HEK293 (cell line): Measurements from ENCODE around the gene ABLIM2.

Source experiments
- CTCF ChIA-PET: fragments of 350-600 bp; formaldehyde crosslinking; extraction: SDS; loops from one replicate; lab custom pipeline; 2021; ENCODE audit warnings: antibody characterized with exemption; lab: Yijun Ruan, JAX
- POLR2A ChIA-PET: fragments of 300-600 bp; formaldehyde crosslinking; extraction: SDS; loops from one replicate; lab custom pipeline; 2020; ENCODE audit warnings: antibody characterized with exemption, inconsistent platforms; lab: Yijun Ruan, JAX
- H3K27ac ChIP-seq: fragments of 200-500 bp; sonication (Bioruptor generic); 2 replicates; pipeline ENCODE4 v1.5.1; 2014; ENCODE audit warnings: low read depth, low read length, control low read depth, inconsistent platforms; ENCODE audit errors: extremely low read depth
- H3K36me3 ChIP-seq, 2 experiments: fragments of 200-500 bp in 1 of 2; sonication (Bioruptor generic) in 1 of 2; 1 replicate in 1 of 2; 2 replicates in 1 of 2; pipeline ENCODE4 v1.5.1; 2014 to 2017; ENCODE audit warnings: inconsistent platforms in 2 of 2, low read length in 2 of 2; ENCODE audit not compliant: control insufficient read depth in 2 of 2, insufficient read depth in 1 of 2
- H3K4me1 ChIP-seq: fragments of 200-500 bp; sonication (Bioruptor generic); 2 replicates; pipeline ENCODE4 v1.5.1; 2014; ENCODE audit warnings: mild to moderate bottlenecking, low read length, inconsistent platforms; ENCODE audit not compliant: control insufficient read depth, insufficient read depth
- H3K4me3 ChIP-seq: 2 replicates; pipeline ENCODE4 v1.5.1; 2011; ENCODE audit warnings: low read depth, mild to moderate bottlenecking, control low read depth, low read length, moderate library complexity
- H3K9me3 ChIP-seq: fragments of 200-500 bp; sonication (Bioruptor generic); 2 replicates; pipeline ENCODE4 v1.5.1; 2014; ENCODE audit warnings: low read depth, low read length, inconsistent platforms; ENCODE audit not compliant: control insufficient read depth, insufficient read depth
- BCL11B ChIP-seq: fragments of 450-650 bp; formaldehyde crosslinking; IDR thresholded peaks from 2 replicates; pipeline ENCODE4 v1.5.1; 2016; ENCODE audit warnings: low read depth, missing biosample characterization, missing genetic modification characterization
- CTCF ChIP-seq: fragments of 450-650 bp; formaldehyde crosslinking; IDR thresholded peaks from 2 replicates; pipeline ENCODE4 v1.5.1; 2016; ENCODE audit warnings: missing biosample characterization, missing genetic modification characterization
- GLIS1 ChIP-seq: fragments of 450-650 bp; formaldehyde crosslinking; IDR thresholded peaks from 2 replicates; pipeline ENCODE4 v1.5.1; 2016; ENCODE audit warnings: missing biosample characterization, missing genetic modification characterization
- REST ChIP-seq: fragments of 450-650 bp; formaldehyde crosslinking; IDR thresholded peaks from 2 replicates; pipeline ENCODE4 v1.5.1; 2016; ENCODE audit warnings: missing biosample characterization, missing genetic modification characterization
- SP2 ChIP-seq: fragments of 450-650 bp; formaldehyde crosslinking; IDR thresholded peaks from 2 replicates; pipeline ENCODE4 v1.5.1; 2016; ENCODE audit warnings: missing biosample characterization, missing genetic modification characterization
- ZBTB26 ChIP-seq: fragments of 450-650 bp; formaldehyde crosslinking; optimal IDR thresholded peaks from 2 replicates; pipeline ENCODE3; 2016; ENCODE audit warnings: missing biosample characterization, mild to moderate bottlenecking, missing genetic modification characterization
- ZNF174 ChIP-seq: fragments of 450-650 bp; formaldehyde crosslinking; IDR thresholded peaks from 2 replicates; pipeline ENCODE4 v1.5.0; 2017; ENCODE audit warnings: missing biosample characterization, mild to moderate bottlenecking, missing genetic modification characterization
- ZNF18 ChIP-seq: fragments of 450-650 bp; formaldehyde crosslinking; IDR thresholded peaks from 2 replicates; pipeline ENCODE4 v1.5.1; 2016; ENCODE audit warnings: missing biosample characterization, missing genetic modification characterization
- ZNF223 ChIP-seq: fragments of 450-650 bp; formaldehyde crosslinking; IDR thresholded peaks from 2 replicates; pipeline ENCODE4 v1.5.1; 2016; ENCODE audit warnings: missing biosample characterization, missing genetic modification characterization
- ZNF449 ChIP-seq: fragments of 450-650 bp; formaldehyde crosslinking; IDR thresholded peaks from 2 replicates; pipeline ENCODE4 v1.5.1; 2017; ENCODE audit warnings: missing biosample characterization, mild to moderate bottlenecking, missing genetic modification characterization, moderate library complexity
- ZNF561 ChIP-seq: fragments of 450-650 bp; IDR thresholded peaks from 2 replicates; pipeline ENCODE4 v1.5.1; 2018; ENCODE audit warnings: missing biosample characterization, missing genetic modification characterization, borderline replicate concordance
- ZNF610 ChIP-seq: fragments of 450-650 bp; formaldehyde crosslinking; IDR thresholded peaks from 2 replicates; pipeline ENCODE4 v1.5.1; 2016; ENCODE audit warnings: missing biosample characterization, missing genetic modification characterization, borderline replicate concordance
- ZNF639 ChIP-seq: fragments of 450-650 bp; formaldehyde crosslinking; IDR thresholded peaks from 2 replicates; pipeline ENCODE4 v1.5.1; 2016; ENCODE audit warnings: missing biosample characterization, missing genetic modification characterization
- ZSCAN23 ChIP-seq: fragments of 450-650 bp; formaldehyde crosslinking; IDR thresholded peaks from 2 replicates; pipeline ENCODE4 v1.5.1; 2016; ENCODE audit warnings: missing biosample characterization, missing genetic modification characterization
- ZSCAN5A ChIP-seq: fragments of 450-650 bp; formaldehyde crosslinking; IDR thresholded peaks from 2 replicates; pipeline ENCODE4 v1.5.1; 2016; ENCODE audit warnings: missing biosample characterization, missing genetic modification characterization

Gene ABLIM2

GRCh38 chr4:7941111-7941964 is 217.3 kb downstream of the ABLIM2 start:
- no peaks in the 10 kb centered on the region for H3K9me3 ChIP-seq
- CTCF ChIA-PET: interaction anchor here (0.7 to 1.5 kb wide), 2 partner anchors 41 to 137 kb away, joined by 3 to 4 read pairs; no protein-coding TSS in a partner anchor
- TF ChIP-seq GLIS1 (tag by site-specific recombination) (peak; percentile 14; the same call in 1 of the 2 replicates), REST (tag by site-specific recombination) (no peak)
- no peak overlapping the region for H3K27ac ChIP-seq
- no peaks in the 10 kb centered on the region for H3K36me3 ChIP-seq
- no peak overlapping the region for H3K4me3 ChIP-seq
- POLR2A ChIA-PET: no interaction called here
- no peaks in the 10 kb centered on the region for H3K4me1 ChIP-seq

GRCh38 chr4:7939377-7940108 is 219.1 kb downstream of the ABLIM2 start, which contains the start of gene AFAP1:
AFAP1 (minus strand) TSS chr4:7939861; CDS start chr4:7872078, 67,783 bp downstream.
- peak within 1 kb of the TSS; percentile 64 for H3K4me3 ChIP-seq
- H3K27ac ChIP-seq: peak within 1 kb of the TSS; percentile 56; the same call in 1 of the 2 replicates
- ChIA-PET POLR2A (interaction anchor here (1.1 kb wide), 1 partner anchor 12 kb away, joined by 5 read pairs; no protein-coding TSS in a partner anchor), CTCF (interaction anchor here (0.7 to 1.5 kb wide), 3 partner anchors 43 to 137 kb away, joined by 3 to 4 read pairs (median 3); no protein-coding TSS in a partner anchor)
- H3K36me3 ChIP-seq: no peaks in the 10 kb centered on the region
- H3K4me1 ChIP-seq: no peaks in the 10 kb centered on the region
- no peaks in the 10 kb centered on the region for H3K9me3 ChIP-seq
- TF ChIP-seq ZNF639 (tag by site-specific recombination): no peak
- TF ChIP-seq CTCF (tag by site-specific recombination): no peak
- TF ChIP-seq ZSCAN23 (tag by site-specific recombination): no peak
- TF ChIP-seq ZNF18: no peak
- no peak for TF ChIP-seq ZNF223 (tag by site-specific recombination)
- TF ChIP-seq ZNF610 (tag by site-specific recombination): no peak
- TF ChIP-seq BCL11B (tag by site-specific recombination): no peak
- TF ChIP-seq ZSCAN5A (tag by site-specific recombination): no peak
- TF ChIP-seq ZNF174 (tag by site-specific recombination): no peak
- TF ChIP-seq SP2: peak; percentile 67
- no peak for TF ChIP-seq ZNF561
- peak; percentile 24 for TF ChIP-seq ZBTB26 (tag by site-specific recombination)
- peak; percentile 62; the same call in 1 of the 2 replicates for TF ChIP-seq ZNF449 (tag by site-specific recombination)
